NCI-H2171 treated with DMSO at 0.1 percent for 48 hours (cell line): ENCODE measurements around the gene LRRC38.
"Not testable (repeated sequence)": the region's sequence is repeated elsewhere in the genome, so short reads cannot be mapped to it uniquely, and the experiment has no call there.

Experiments used
- DNase-seq: peaks from one replicate; lab custom pipeline; 2025; lab: John Stamatoyannopoulos, UW

LRRC38 gene, protein sequence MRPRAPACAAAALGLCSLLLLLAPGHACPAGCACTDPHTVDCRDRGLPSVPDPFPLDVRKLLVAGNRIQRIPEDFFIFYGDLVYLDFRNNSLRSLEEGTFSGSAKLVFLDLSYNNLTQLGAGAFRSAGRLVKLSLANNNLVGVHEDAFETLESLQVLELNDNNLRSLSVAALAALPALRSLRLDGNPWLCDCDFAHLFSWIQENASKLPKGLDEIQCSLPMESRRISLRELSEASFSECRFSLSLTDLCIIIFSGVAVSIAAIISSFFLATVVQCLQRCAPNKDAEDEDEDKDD

DNA sequence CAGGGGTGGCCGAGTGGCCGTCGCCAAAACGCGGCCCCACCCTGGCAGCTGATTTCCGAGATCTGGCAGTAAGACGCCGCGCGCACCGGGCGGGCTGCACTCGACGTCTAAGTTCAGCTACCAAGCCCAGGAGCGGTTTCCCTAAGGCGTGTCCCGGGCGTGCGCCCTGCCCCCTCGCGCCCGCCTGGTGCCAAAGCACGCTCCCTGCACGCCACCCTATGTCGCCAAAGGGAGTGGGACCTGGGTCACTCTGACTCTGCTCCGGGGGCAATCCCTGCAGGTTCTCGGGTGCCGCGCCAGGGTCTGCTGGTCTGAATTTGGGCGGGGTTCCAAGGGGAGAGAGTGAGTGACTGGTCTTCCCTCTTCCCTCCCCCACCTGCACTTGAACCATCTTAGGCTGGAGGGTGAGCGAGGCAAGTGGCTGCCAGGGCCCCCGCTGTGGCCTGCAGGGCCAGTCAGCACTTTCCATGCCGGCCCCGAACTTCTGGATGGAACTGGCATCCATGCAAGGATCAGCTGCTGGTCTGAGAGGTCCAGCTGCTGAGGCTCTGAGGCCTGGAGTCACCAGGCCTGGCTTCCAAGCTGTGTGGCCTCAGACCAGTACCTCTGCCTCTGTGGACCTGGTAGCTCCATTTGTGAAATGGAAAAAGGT lies at the start of gene LRRC38:
Gene LRRC38, minus strand, starts transcription at position 109 of the 652 bp plus-strand sequence. CDS start 410 bp downstream, outside the sequence.
- DNase-seq, result peak; percentile 52

- not testable (repeated sequence) for DNase-seq
Measured at GRCh38 chr1:13562981-13563380, 49.2 kb upstream of the LRRC38 start.

DNA sequence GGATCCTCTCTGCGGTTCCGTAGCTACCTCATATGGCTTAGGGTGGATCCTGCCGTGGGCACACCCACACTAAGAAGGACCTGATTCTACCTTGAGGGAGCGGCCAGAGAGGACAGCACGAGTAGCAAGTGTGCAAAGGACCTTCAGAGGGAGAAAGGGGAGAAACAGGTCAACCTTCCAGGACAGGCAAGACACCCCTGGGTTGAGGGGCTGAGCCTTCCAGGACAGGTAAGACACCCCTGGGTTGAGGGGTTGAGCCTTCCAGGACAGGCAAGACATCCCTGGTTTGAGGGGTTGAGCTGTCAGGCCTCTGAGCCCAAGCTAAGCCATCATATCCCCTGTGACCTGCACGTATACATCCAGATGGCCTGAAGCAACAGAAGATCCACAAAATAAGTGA lies 46.7 kb upstream of the LRRC38 start:
- no peak for DNase-seq

DNA sequence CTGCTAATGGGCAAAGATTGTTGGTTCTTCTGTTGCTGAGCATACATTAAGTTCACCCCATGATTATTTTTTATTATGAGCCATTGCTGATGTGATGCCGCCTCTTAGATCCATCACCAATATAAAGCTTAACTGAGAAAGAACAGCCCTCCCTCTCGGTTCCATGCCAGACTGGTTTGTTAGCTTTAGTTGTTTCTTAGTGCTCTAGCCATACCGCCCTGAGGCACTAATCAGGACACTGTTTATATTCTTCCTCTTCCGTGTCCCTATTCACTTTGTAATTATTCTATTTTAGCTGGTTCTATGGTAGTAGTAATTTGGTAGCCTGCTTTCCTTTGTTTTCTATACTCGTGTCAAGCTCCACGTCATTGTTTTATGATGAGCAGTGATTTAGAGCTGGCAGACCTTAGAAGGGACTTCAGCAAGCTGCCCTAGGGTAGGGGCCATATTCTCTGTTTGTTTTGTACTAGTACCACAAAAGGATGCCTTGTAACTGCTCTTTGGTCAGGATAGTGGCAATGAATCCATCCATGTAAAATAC lies 42.5 kb upstream of the LRRC38 start:
- no peak for DNase-seq

- no peak for DNase-seq
Measured at GRCh38 chr1:13554798-13555197, 41.0 kb upstream of the LRRC38 start.

DNA sequence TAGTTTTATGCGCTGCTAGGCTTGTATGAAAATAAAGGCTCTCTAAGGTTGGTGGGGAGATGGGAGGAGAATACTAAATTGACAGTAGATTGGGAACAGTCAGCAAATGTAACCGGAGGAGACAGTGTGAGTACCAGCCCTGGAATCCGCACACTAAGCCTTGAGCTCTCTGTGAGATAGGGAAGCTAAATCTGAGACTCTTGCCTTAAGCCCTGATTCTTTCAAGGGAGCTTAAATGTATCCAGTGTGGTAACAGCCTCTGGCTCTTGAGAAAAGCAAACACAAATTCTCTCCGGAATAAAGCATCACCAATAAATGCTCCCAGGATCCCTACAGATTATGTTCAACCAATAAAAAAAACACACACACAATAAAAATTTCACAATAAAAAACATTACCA lies 36.9 kb upstream of the LRRC38 start:
- no peak for DNase-seq

GRCh38 chr1:13549521-13549920 lies 35.7 kb upstream of the LRRC38 start:
- DNase-seq, result no peak

- no peak for DNase-seq
Measured at GRCh38 chr1:13549021-13549420, 35.2 kb upstream of the LRRC38 start.

DNA sequence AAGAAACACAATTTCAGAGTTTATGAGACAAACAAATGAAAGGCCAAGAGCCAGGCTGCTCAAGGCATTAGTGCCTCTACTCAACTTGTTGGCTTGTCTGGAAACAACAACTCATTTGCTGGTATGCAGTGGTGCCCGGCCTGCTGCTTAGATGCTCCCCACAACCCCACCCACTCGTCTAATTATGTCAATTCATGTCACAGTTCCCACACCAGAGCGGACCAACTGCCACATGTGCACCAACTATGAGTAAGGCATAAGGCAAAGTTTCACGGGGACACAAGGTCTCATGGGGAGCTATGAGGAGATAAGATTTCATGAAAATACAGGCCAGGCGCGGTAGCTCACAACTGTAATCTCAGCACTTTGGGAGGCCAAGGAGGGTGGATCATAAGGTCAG lies 34.5 kb upstream of the LRRC38 start:
- DNase-seq, result no peak

GRCh38 chr1:13546791-13547190 lies 33.0 kb upstream of the LRRC38 start:
- no peak for DNase-seq

DNA sequence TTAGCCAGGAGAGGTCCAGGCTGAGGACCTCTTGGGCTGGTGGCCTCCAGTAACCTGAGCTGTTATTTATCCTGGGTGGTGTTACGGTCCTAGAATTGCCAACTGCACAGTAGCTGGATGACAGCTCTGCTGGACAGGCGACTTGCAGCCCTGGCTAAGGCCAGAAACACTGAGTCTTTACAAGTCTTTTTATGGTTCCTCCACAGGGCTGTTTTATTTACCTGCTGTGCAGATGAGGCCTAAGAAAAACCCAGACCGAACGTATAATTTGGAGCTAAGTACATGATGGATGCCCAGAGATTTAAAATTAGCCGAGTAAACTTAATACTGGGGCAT lies 30.4 kb upstream of the LRRC38 start:
- DNase-seq, result no peak

GRCh38 chr1:13543451-13544220 lies 29.8 kb upstream of the LRRC38 start:
- peak; percentile 57 for DNase-seq

DNA sequence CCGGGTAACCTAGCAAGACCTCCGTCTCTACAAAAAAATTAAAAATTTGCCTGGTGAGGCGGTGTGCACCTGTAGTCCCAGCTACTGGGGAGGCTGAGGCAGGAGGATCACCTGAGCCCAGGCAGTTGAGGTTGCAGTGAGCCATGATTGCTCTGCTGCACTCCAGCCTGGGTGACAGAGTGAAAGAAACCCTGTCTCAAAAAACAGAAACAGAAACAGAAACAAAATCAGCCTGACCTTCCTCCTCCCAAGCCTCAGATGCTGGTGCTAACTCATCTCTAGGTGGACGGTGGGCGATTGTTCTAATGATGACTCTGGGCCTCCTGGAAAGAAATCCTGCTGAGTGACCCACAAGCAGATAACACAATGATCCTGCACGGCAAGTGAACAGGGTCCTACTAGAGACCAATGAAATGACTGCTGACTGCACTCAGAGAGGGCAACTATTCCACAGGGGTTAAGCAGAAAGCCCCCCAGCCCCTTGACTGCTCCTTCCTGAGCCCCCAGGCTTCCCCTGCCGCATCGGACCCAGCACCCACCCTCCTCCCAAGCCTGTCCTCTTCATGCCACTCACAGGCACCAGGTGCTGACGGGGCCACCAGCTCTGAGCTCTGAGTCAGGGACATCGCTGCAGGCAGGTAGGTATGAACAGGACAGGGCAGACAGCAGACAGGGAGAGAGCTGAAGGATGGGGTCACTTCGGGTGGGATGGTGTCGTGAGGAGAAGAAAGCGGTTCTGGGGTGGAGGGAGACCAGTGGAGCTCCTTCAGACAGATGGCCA lies 27.8 kb upstream of the LRRC38 start:
- no peak for DNase-seq

- no peak for DNase-seq
Measured at GRCh38 chr1:13540866-13541265, 27.1 kb upstream of the LRRC38 start.

DNA sequence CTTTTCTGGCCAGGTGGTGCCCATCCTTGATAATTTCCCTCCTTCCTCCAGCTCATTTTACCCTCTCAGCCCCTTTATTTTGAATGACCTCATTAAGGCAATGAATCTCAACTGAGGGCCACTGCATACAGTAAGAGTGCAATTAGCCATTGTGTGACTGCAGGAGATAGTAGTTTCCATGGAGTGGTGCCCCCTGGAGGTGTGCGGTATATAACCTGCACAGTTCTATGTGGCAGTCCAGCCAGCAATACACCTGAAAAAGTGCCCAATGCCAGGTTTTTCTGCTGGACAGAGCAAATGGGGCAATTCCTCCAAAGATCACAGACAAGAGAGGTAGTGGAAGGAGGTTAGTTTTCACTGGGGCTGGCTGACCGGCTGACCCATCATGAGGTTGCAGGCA lies 25.9 kb upstream of the LRRC38 start:
- DNase-seq, result no peak

- peak; percentile 11 for DNase-seq
Measured at GRCh38 chr1:13538832-13539231, 25.0 kb upstream of the LRRC38 start.

GRCh38 chr1:13536571-13536970 lies 22.8 kb upstream of the LRRC38 start:
- peak; percentile 23 for DNase-seq

DNA sequence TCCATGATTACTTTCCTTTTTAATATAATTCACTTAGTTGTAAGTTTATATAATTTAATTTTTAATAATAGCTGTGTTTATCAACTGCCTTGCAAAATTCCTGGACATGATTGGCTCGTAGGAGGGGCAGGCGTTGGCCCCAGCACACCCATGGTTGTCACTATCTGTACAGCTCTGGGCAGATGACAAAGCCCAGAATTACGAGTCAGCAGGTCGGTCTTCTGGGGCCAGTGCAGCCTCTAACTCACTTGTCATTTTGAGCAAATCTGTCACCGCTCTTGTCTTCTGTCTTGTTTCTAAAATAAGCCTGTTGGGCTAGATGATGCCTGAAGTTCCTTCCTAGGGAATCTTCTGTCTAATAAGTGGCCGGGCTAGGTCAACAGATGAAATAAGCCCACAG lies 21.4 kb upstream of the LRRC38 start:
- no peak for DNase-seq

DNA sequence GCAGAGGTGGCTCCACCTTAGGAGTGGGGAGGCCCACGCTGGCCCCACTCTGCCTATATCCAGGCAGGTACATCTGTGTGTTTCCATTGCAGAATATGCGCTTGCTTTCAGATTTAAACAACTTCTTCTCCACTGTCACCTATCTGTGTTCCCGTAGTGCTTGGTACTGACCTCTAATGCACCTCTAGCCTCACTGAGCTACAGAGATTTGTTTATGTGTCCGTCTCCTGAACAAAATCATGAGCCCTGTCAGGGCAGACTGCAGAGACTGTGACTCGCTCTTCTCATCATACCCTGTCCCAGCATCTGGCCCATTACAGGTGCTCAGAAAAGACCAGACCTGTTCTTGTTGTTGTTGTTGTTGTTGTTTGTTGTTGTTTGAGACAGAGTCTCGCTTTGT lies 14.5 kb upstream of the LRRC38 start:
- no peak for DNase-seq

GRCh38 chr1:13523780-13524477 lies 10.1 kb upstream of the LRRC38 start:
- no peak for DNase-seq

- no peak for DNase-seq
Measured at GRCh38 chr1:13520985-13521384, 7.2 kb upstream of the LRRC38 start.
